Gastroesophageal sphincter (tissue), 4 donors: ENCODE measurements around the gene CASQ1. TPM values are rescaled to one million over a fixed set of nuclear protein-coding genes. Genes with fewer than 3 reads are reported as not detected.

Experiments
- ATAC-seq: fragments of 150-250 bp; one replicate; pipeline ENCODE4 v1.9.1; 2016; ENCODE audit warnings: mild to moderate bottlenecking, moderate library complexity
- H3K27ac ChIP-seq, 4 donors: fragments of 200-600 bp; sonication (generic) in 3 of 4; 1 replicate in 3 of 4; 2 replicates in 1 of 4; pipeline ENCODE4 v1.5.1; 2016 to 2019
- H3K27me3 ChIP-seq: fragments of 200-600 bp; sonication (generic); one replicate; pipeline ENCODE4 v1.5.1; 2019
- H3K36me3 ChIP-seq, 2 donors: fragments of 200-600 bp; sonication (generic); one replicate each; pipeline ENCODE4 v1.5.1; 2019; ENCODE audit warnings: control low read depth in 1 of 2
- H3K4me1 ChIP-seq, 3 donors: fragments of 200-600 bp; sonication (generic); 1 replicate in 2 of 3; 2 replicates in 1 of 3; pipeline ENCODE4 v1.5.1; 2016 to 2019; ENCODE audit warnings: control low read depth in 2 of 3
- H3K4me3 ChIP-seq, 2 donors: fragments of 200-600 bp; sonication (generic); one replicate each; pipeline ENCODE4 v1.5.1; 2019; ENCODE audit warnings: mild to moderate bottlenecking in 1 of 2, moderate library complexity in 1 of 2
- H3K9me3 ChIP-seq, 3 donors: fragments of 200-600 bp; sonication (generic); one replicate each; pipeline ENCODE4 v1.5.1; 2017 to 2019; ENCODE audit warnings: control low read depth in 2 of 3
- CTCF ChIP-seq, 4 experiments: fragments of 200-600 bp in 2 of 4; fragments of 450-650 bp in 2 of 4; sonication (generic) in 1 of 4; IDR thresholded peaks; one replicate each; pipeline ENCODE4 v1.5.1; 2017 to 2019; ENCODE audit warnings: antibody characterized with exemption in 4 of 4, mild to moderate bottlenecking in 2 of 4, moderate library complexity in 2 of 4
- EP300 ChIP-seq: sonication (generic); formaldehyde crosslinking; IDR thresholded peaks from one replicate; pipeline ENCODE4 v1.6.1; 2017; ENCODE audit warnings: antibody characterized with exemption, mild to moderate bottlenecking
- POLR2A ChIP-seq, 2 donors: fragments of 450-650 bp; IDR thresholded peaks; one replicate each; pipeline ENCODE4 v1.6.1; 2017; ENCODE audit warnings: antibody characterized with exemption in 2 of 2, mild to moderate bottlenecking in 2 of 2, moderate library complexity in 1 of 2
- POLR2AphosphoS5 ChIP-seq: sonication (generic); formaldehyde crosslinking; IDR thresholded peaks from one replicate; pipeline ENCODE4 v1.6.1; 2017; ENCODE audit warnings: antibody characterized with exemption
- WGBS, 2 donors: methylation state at CpG; one replicate each; pipeline ENCODE4 v1.1.5; 2018; ENCODE audit warnings: low coverage in 1 of 2; 5-methylcytosine and 5-hydroxymethylcytosine counted together
- total RNA-seq, 4 donors: library from RNA; depleted of rRNA; stranded (reverse); fragments of >200 nt; gene quantifications; one replicate each; pipeline ENCODE4 v1.1.0, GENCODE V29; 2016

Gene CASQ1
- total RNA-seq, 4 donors from 2014 or later: 1.3 to 8.8 (median 2.2) TPM

GRCh38 chr1:160210561-160210960, 20.2 kb downstream of the CASQ1 start:
- H3K4me3 ChIP-seq: no peak overlapping the region
- no peak for TF ChIP-seq POLR2AphosphoS5
- TF ChIP-seq EP300: no peak
- no peak for TF ChIP-seq CTCF (IDR thresholded peaks at IDR 0.05)
- no peak for TF ChIP-seq POLR2A (IDR thresholded peaks at IDR 0.05)
- peak overlapping the region in 3 of 4 donors; percentile 96 to 98 (median 96) for H3K27ac ChIP-seq
- no peaks in the 10 kb centered on the region for H3K27me3 ChIP-seq
- WGBS, 2 donors: 50% methylated on average over 5 of the region's 5 CpGs; no CpG with 5 or more reads in 1 of the 2 donors
- H3K4me1 ChIP-seq: peaks cover 18 to 60% (median 41%) of the 10 kb centered on the region in 3 donors
- H3K9me3 ChIP-seq: no peaks in the 10 kb centered on the region
- peaks cover 0 to 60% of the 10 kb centered on the region in 2 donors for H3K36me3 ChIP-seq
- ATAC-seq: no peak

- Histone ChIP-seq H3K9me3 (no peaks in the 10 kb centered on the region), H3K4me3 (no peak overlapping the region), H3K36me3 (peaks cover 0 to 66% of the 10 kb centered on the region in 2 donors), H3K4me1 (peaks cover 18 to 54% (median 40%) of the 10 kb centered on the region in 3 donors), H3K27me3 (no peaks in the 10 kb centered on the region), H3K27ac (peak overlapping the region in 3 of 4 donors; percentile 96 to 98 (median 96))
- WGBS, 2 donors: 42 to 51% methylated on average over 2 to 5 of the region's 10 CpGs
- ATAC-seq: no peak
- no peak for TF ChIP-seq POLR2A (IDR thresholded peaks at IDR 0.05)
- TF ChIP-seq POLR2AphosphoS5: no peak
- TF ChIP-seq EP300: no peak
- no peak for TF ChIP-seq CTCF (IDR thresholded peaks at IDR 0.05)
These were observed 20.8 kb downstream of the CASQ1 start for GRCh38 chr1:160211046-160211790.

GRCh38 chr1:160214481-160215140, 24.2 kb downstream of the CASQ1 start:
- ATAC-seq: no peak
- Histone ChIP-seq H3K4me3 (no peak overlapping the region), H3K27ac (no peak overlapping the region), H3K27me3 (no peaks in the 10 kb centered on the region), H3K4me1 (peaks cover 16 to 51% (median 34%) of the 10 kb centered on the region in 3 donors), H3K9me3 (no peaks in the 10 kb centered on the region), H3K36me3 (peaks cover 0 to 90% of the 10 kb centered on the region in 2 donors)
- WGBS, 2 donors: 61 to 91% methylated on average over 1 to 3 of the region's 3 CpGs
- TF ChIP-seq EP300: no peak
- TF ChIP-seq POLR2A (IDR thresholded peaks at IDR 0.05): no peak
- TF ChIP-seq CTCF (IDR thresholded peaks at IDR 0.05): no peak
- TF ChIP-seq POLR2AphosphoS5: no peak

- Histone ChIP-seq H3K27ac (peak overlapping the region in 1 of 4 donors; percentile 79), H3K9me3 (no peaks in the 10 kb centered on the region), H3K4me3 (no peak overlapping the region), H3K27me3 (no peaks in the 10 kb centered on the region), H3K36me3 (peaks cover 4 to 99% of the 10 kb centered on the region in 2 donors), H3K4me1 (peaks cover 6 to 47% (median 25%) of the 10 kb centered on the region in 3 donors)
- no peak for ATAC-seq
- TF ChIP-seq POLR2AphosphoS5 (no peak), POLR2A (IDR thresholded peaks at IDR 0.05) (no peak), CTCF (IDR thresholded peaks at IDR 0.05) (no peak)
These were observed 25.9 kb downstream of the CASQ1 start for GRCh38 chr1:160216301-160216700.
